K562 (cell line): ENCODE results near the gene TEX54. TPM values are rescaled to one million over a fixed set of nuclear protein-coding genes. Genes with fewer than 3 reads are reported as not detected.

Experiments used
- FOXK2 ChIP-seq, 2 experiments: fragments of 450-650 bp; IDR thresholded peaks in 1 of 2; conservative IDR thresholded peaks in 1 of 2; 2 replicates each; pipeline ENCODE4 v1.6.1; 2016; ENCODE audit warnings: low read depth in 2 of 2, mild to moderate bottlenecking in 1 of 2
- GTF2E2 ChIP-seq: fragments of 200-800 bp; sonication (Bioruptor generic); IDR thresholded peaks from 2 replicates; pipeline ENCODE4 v1.6.1; 2016; ENCODE audit warnings: missing genetic modification characterization, missing compliant biosample characterization
- LEF1 ChIP-seq: fragments of 450-650 bp; IDR thresholded peaks from 2 replicates; pipeline ENCODE4 v1.6.1; 2016; ENCODE audit warnings: mild to moderate bottlenecking
- MEF2D ChIP-seq: conservative IDR thresholded peaks from 2 replicates; pipeline ENCODE4 v1.6.1; 2016; ENCODE audit warnings: low read depth, missing genetic modification characterization, missing compliant biosample characterization
- MYC ChIP-seq, 2 experiments: fragments of 250-450 bp in 1 of 2; sonication (Bioruptor Pico) in 1 of 2; IDR thresholded peaks; 2 replicates each; pipeline versions ENCODE4 v1.5.1 to v1.6.1; 2012 to 2021; ENCODE audit warnings: low read depth in 2 of 2, borderline replicate concordance in 1 of 2, improper control_type of control experiment in 1 of 2, low read length in 1 of 2, mild to moderate bottlenecking in 1 of 2, moderate library complexity in 1 of 2
- NR1H2 ChIP-seq: sonication (generic); formaldehyde crosslinking; IDR thresholded peaks from 2 replicates; pipeline ENCODE4 v1.4.0; 2020; ENCODE audit warnings: mild to moderate bottlenecking, missing genetic modification reagents
- RB1 ChIP-seq: fragments of 450-650 bp; IDR thresholded peaks from 2 replicates; pipeline ENCODE4 v1.6.1; 2017; ENCODE audit warnings: low read depth, mild to moderate bottlenecking
- SRSF3 ChIP-seq: fragments of 200-400 bp; formaldehyde crosslinking; IDR thresholded peaks from 2 replicates; pipeline ENCODE4 v1.6.1; 2016; ENCODE audit warnings: mild to moderate bottlenecking, low read length, moderate library complexity; ENCODE audit not compliant: insufficient read depth
- TBP ChIP-seq: optimal IDR thresholded peaks from 2 replicates; pipeline ENCODE3; 2011; ENCODE audit warnings: low read depth, low read length, improper control_type of control experiment
- ZFP30 ChIP-seq: fragments of 250-450 bp; sonication (Bioruptor Pico); IDR thresholded peaks from 2 replicates; pipeline ENCODE4 v1.8.0; 2022; ENCODE audit warnings: moderate library complexity, mild to moderate bottlenecking, inconsistent platforms, borderline replicate concordance
- ZNF124 ChIP-seq: sonication (generic); formaldehyde crosslinking; IDR thresholded peaks from 2 replicates; pipeline ENCODE4 v1.8.1; 2022; ENCODE audit warnings: missing genetic modification reagents
- ZNF347 ChIP-seq: fragments of 450-650 bp; formaldehyde crosslinking; IDR thresholded peaks from 2 replicates; pipeline ENCODE4 v1.4.0; 2020; ENCODE audit warnings: low read depth, mild to moderate bottlenecking, moderate library complexity
- ZSCAN32 ChIP-seq: fragments of 450-650 bp; formaldehyde crosslinking; IDR thresholded peaks from 2 replicates; pipeline ENCODE4 v1.4.0; 2020; ENCODE audit warnings: mild to moderate bottlenecking, moderate library complexity
- ZZZ3 ChIP-seq: fragments of 450-650 bp; IDR thresholded peaks from 2 replicates; pipeline ENCODE4 v1.6.1; 2016; ENCODE audit warnings: antibody characterized with exemption, mild to moderate bottlenecking, moderate library complexity
- polyA plus RNA-seq, 8 experiments: library from polyadenylated mRNA; depleted of rRNA in 4 of 8; stranded (reverse) in 5 of 8; unstranded in 3 of 8; fragments of >200 nt; fragmentation: Nextera tagmentation in 2 of 8; fragmentation: Illumina TruSeq in 1 of 8; extraction: Ambion mirVana in 2 of 8; extraction: Trizol in 1 of 8; gene quantifications; 2 replicates each; pipeline versions ENCODE4 v1.2.1 to v1.2.3, GENCODE V29; 2011 to 2014; ENCODE audit warnings: inconsistent platforms in 1 of 8, missing spikeins in 1 of 8
- total RNA-seq, 7 experiments: library from RNA; depleted of rRNA in 6 of 7; stranded (reverse); fragments of >200 nt in 6 of 7; fragmentation: Illumina TruSeq in 2 of 7; extraction: Trizol in 2 of 7; gene quantifications; 2 replicates each; pipeline versions ENCODE4 v1.2.1 to v1.2.3, GENCODE V29; 2011 to 2021; ENCODE audit warnings: low replicate concordance in 1 of 7
- TF ChIP-seq, protein P1 (sequence below): fragments of 450-650 bp; IDR thresholded peaks from 2 replicates; pipeline ENCODE4 v1.6.1; 2014; ENCODE audit warnings: low read depth, mild to moderate bottlenecking, moderate library complexity, borderline replicate concordance
- TF ChIP-seq, protein P2 (sequence below): sonication (generic); formaldehyde crosslinking; IDR thresholded peaks from 2 replicates; pipeline ENCODE4 v1.8.0; 2022; ENCODE audit warnings: mild to moderate bottlenecking, missing genetic modification reagents
- TF ChIP-seq, protein P3 (sequence below): fragments of 250-450 bp; sonication (Bioruptor Pico); IDR thresholded peaks from 2 replicates; pipeline ENCODE4 v1.4.0; 2020; ENCODE audit warnings: mild to moderate bottlenecking, moderate library complexity, borderline replicate concordance
- TF ChIP-seq, protein P4 (sequence below), 2 experiments: fragments of 450-650 bp; IDR thresholded peaks; 2 replicates each; pipeline ENCODE4 v1.6.1; 2016
- TF ChIP-seq, protein P5 (sequence below): fragments of 250-450 bp; sonication (Bioruptor Pico); IDR thresholded peaks from 2 replicates; pipeline ENCODE4 v1.8.0; 2021; ENCODE audit warnings: borderline replicate concordance, mild to moderate bottlenecking, moderate library complexity; ENCODE audit not compliant: poor library complexity, severe bottlenecking

Gene TEX54
- total and polyA plus RNA-seq, 9 of the 15 experiments (the other 6 are each of a cell fraction or from before 2014, with no cell fraction given): not detected

DNA sequence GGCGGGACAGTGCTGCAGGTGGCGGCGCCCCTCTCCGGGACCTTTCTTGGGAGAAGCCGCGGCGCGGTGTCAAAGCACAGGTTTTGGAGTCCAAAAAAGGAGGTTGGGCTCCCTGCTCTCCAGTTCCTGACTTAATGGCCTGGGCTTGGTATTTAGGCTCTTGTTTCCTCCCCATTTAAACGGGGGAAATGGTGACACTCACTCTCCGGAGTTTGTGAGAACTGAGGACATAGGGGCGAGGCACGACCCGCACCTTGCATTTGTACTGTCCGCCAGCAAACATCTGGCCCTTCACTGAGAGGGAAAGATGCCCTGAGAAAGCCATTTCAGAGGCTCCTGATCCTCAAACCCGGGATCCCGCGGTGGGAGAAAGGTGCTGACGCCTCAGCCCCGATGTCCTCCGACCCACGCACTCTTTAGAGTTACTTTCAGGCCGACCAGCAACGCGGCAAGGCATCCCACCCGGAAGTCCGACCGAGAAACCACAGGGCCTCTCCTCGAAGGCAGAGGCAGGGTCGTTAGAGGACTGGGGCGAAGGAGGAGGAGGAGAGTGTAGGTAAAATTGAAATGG lies 9.6 kb upstream of the TEX54 start (continued):
- TF ChIP-seq, protein P1, sequence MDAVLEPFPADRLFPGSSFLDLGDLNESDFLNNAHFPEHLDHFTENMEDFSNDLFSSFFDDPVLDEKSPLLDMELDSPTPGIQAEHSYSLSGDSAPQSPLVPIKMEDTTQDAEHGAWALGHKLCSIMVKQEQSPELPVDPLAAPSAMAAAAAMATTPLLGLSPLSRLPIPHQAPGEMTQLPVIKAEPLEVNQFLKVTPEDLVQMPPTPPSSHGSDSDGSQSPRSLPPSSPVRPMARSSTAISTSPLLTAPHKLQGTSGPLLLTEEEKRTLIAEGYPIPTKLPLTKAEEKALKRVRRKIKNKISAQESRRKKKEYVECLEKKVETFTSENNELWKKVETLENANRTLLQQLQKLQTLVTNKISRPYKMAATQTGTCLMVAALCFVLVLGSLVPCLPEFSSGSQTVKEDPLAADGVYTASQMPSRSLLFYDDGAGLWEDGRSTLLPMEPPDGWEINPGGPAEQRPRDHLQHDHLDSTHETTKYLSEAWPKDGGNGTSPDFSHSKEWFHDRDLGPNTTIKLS: no peak
- TF ChIP-seq, protein P2, sequence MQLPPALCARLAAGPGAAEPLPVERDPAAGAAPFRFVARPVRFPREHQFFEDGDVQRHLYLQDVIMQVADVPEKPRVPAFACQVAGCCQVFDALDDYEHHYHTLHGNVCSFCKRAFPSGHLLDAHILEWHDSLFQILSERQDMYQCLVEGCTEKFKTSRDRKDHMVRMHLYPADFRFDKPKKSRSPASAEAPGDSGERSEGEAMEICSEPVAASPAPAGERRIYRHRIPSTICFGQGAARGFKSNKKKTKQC (CRISPR knock-in tag): 0 out of 2 replicates have a peak, but pooled peaks have one; percentile 5
- TF ChIP-seq ZFP30 (CRISPR knock-in tag) (no peak), TBP (no peak), RB1 (no peak), GTF2E2 (tag) (no peak), ZZZ3 (no peak), ZSCAN32 (CRISPR knock-in tag) (0 out of 2 replicates have a peak, but pooled peaks have one; percentile 16), LEF1 (no peak), FOXK2 (conservative IDR thresholded peaks at IDR 0.05 in 1 of 2, IDR thresholded peaks at IDR 0.05 in 1 of 2; ENCODE audit: low read depth in 2 of 2) (no peak), SRSF3 (no peak), NR1H2 (CRISPR knock-in tag) (no peak), MEF2D (tag) (0 out of 2 replicates have a peak, but pooled peaks have one; percentile 8), ZNF347 (CRISPR knock-in tag) (no peak), MYC (IDR thresholded peaks at IDR 0.05; ENCODE audit: low read depth, low read length) (no peak), MYC (CRISPR knock-in tag; IDR thresholded peaks at IDR 0.05; ENCODE audit: borderline replicate concordance, low read depth) (no peak), ZNF124 (CRISPR knock-in tag) (no peak)
- TF ChIP-seq, protein P3, sequence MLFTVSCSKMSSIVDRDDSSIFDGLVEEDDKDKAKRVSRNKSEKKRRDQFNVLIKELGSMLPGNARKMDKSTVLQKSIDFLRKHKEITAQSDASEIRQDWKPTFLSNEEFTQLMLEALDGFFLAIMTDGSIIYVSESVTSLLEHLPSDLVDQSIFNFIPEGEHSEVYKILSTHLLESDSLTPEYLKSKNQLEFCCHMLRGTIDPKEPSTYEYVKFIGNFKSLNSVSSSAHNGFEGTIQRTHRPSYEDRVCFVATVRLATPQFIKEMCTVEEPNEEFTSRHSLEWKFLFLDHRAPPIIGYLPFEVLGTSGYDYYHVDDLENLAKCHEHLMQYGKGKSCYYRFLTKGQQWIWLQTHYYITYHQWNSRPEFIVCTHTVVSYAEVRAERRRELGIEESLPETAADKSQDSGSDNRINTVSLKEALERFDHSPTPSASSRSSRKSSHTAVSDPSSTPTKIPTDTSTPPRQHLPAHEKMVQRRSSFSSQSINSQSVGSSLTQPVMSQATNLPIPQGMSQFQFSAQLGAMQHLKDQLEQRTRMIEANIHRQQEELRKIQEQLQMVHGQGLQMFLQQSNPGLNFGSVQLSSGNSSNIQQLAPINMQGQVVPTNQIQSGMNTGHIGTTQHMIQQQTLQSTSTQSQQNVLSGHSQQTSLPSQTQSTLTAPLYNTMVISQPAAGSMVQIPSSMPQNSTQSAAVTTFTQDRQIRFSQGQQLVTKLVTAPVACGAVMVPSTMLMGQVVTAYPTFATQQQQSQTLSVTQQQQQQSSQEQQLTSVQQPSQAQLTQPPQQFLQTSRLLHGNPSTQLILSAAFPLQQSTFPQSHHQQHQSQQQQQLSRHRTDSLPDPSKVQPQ (CRISPR knock-in tag): no peak
- TF ChIP-seq, protein P4, sequence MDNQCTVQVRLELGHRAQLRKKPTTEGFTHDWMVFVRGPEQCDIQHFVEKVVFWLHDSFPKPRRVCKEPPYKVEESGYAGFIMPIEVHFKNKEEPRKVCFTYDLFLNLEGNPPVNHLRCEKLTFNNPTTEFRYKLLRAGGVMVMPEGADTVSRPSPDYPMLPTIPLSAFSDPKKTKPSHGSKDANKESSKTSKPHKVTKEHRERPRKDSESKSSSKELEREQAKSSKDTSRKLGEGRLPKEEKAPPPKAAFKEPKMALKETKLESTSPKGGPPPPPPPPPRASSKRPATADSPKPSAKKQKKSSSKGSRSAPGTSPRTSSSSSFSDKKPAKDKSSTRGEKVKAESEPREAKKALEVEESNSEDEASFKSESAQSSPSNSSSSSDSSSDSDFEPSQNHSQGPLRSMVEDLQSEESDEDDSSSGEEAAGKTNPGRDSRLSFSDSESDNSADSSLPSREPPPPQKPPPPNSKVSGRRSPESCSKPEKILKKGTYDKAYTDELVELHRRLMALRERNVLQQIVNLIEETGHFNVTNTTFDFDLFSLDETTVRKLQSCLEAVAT (IDR thresholded peaks at IDR 0.05): peak in 1 of 2 experiments; percentile 91; a peak in 2 of 4 replicates
- TF ChIP-seq, protein P5, sequence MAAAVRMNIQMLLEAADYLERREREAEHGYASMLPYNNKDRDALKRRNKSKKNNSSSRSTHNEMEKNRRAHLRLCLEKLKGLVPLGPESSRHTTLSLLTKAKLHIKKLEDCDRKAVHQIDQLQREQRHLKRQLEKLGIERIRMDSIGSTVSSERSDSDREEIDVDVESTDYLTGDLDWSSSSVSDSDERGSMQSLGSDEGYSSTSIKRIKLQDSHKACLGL: no peak
